SU-DHL-6 (cell line): ENCODE measurements around the gene FBXL15.

Experiments used
- H2AFZ ChIP-seq: fragments of 200-600 bp; sonication (generic); 2 replicates; pipeline ENCODE4 v1.6.1; 2014; ENCODE audit warnings: low read depth, mild to moderate bottlenecking, moderate library complexity, mixed read lengths, antibody characterized with exemption, low read length; ENCODE audit not compliant: severe bottlenecking
- H3F3A ChIP-seq: fragments of 200-600 bp; shearing (Covaris generic); 2 replicates; pipeline ENCODE4 v1.6.0; 2016; ENCODE audit warnings: antibody characterized with exemption, mild to moderate bottlenecking; ENCODE audit not compliant: insufficient read depth
- H3K27ac ChIP-seq: fragments of 200-600 bp; sonication (generic); 2 replicates; pipeline ENCODE4 v1.5.1; 2016; ENCODE audit warnings: low read depth, mild to moderate bottlenecking, low read length, moderate library complexity, mixed read lengths
- H3K27me3 ChIP-seq: fragments of 200-600 bp; sonication (generic), shearing (Covaris generic); 2 replicates; pipeline ENCODE4 v1.6.0; 2014; ENCODE audit warnings: mild to moderate bottlenecking, low read length
- H3K36me3 ChIP-seq: fragments of 200-600 bp; sonication (generic); 2 replicates; pipeline ENCODE4 v1.6.1; 2014; ENCODE audit warnings: mild to moderate bottlenecking, low read length, mixed read lengths
- H3K4me2 ChIP-seq: fragments of 300-600, 200-600 bp; shearing (Covaris generic), sonication (generic); 2 replicates; pipeline ENCODE4 v1.6.0; 2014; ENCODE audit warnings: low read length, low read depth, mild to moderate bottlenecking; ENCODE audit not compliant: poor library complexity, severe bottlenecking
- H3K4me3 ChIP-seq: fragments of 200-600 bp; sonication (generic); 2 replicates; pipeline ENCODE4 v1.5.1; 2014; ENCODE audit warnings: antibody characterized with exemption, low read length, mild to moderate bottlenecking, mixed read lengths; ENCODE audit not compliant: insufficient read depth, poor library complexity, severe bottlenecking
- H3K79me2 ChIP-seq: fragments of 200-600 bp; sonication (generic); 2 replicates; pipeline ENCODE4 v1.6.1; 2014; ENCODE audit warnings: mild to moderate bottlenecking, low read length, moderate library complexity; ENCODE audit not compliant: insufficient read depth
- H3K9ac ChIP-seq: fragments of 200-600 bp; sonication (generic); 2 replicates; pipeline ENCODE4 v1.7.0; 2014; ENCODE audit warnings: mild to moderate bottlenecking, low read length
- H3K9me2 ChIP-seq: fragments of 200-600 bp; sonication (generic); replicated peaks from 2 replicates; pipeline ENCODE4 v1.6.1; 2014; ENCODE audit warnings: low read length; ENCODE audit not compliant: insufficient read depth
- H3K9me3 ChIP-seq: fragments of 200-600 bp; sonication (generic); 2 replicates; pipeline ENCODE4 v1.6.1; 2014; ENCODE audit warnings: low read length, mixed read lengths; ENCODE audit not compliant: insufficient read depth
- H4K20me1 ChIP-seq: fragments of 200-600 bp; sonication (generic); 2 replicates; pipeline ENCODE4 v1.6.1; 2014; ENCODE audit warnings: low read depth, mild to moderate bottlenecking, antibody characterized with exemption, low read length, moderate library complexity, mixed read lengths
- EZH2phosphoT487 ChIP-seq: fragments of 200-600 bp; sonication (generic), shearing (Covaris generic); conservative IDR thresholded peaks from 2 replicates; pipeline ENCODE4 v1.6.1; 2018; ENCODE audit warnings: mild to moderate bottlenecking, antibody characterized with exemption, low read length, moderate library complexity, mixed read lengths
- TF ChIP-seq, protein P1 (sequence below): fragments of 200-600 bp; sonication (generic); IDR thresholded peaks from one replicate; pipeline ENCODE4 v1.5.1; 2017; ENCODE audit warnings: antibody characterized with exemption, mild to moderate bottlenecking, low read length, moderate library complexity; ENCODE audit not compliant: insufficient read depth, poor library complexity, severe bottlenecking

The FBXL15 gene

DNA sequence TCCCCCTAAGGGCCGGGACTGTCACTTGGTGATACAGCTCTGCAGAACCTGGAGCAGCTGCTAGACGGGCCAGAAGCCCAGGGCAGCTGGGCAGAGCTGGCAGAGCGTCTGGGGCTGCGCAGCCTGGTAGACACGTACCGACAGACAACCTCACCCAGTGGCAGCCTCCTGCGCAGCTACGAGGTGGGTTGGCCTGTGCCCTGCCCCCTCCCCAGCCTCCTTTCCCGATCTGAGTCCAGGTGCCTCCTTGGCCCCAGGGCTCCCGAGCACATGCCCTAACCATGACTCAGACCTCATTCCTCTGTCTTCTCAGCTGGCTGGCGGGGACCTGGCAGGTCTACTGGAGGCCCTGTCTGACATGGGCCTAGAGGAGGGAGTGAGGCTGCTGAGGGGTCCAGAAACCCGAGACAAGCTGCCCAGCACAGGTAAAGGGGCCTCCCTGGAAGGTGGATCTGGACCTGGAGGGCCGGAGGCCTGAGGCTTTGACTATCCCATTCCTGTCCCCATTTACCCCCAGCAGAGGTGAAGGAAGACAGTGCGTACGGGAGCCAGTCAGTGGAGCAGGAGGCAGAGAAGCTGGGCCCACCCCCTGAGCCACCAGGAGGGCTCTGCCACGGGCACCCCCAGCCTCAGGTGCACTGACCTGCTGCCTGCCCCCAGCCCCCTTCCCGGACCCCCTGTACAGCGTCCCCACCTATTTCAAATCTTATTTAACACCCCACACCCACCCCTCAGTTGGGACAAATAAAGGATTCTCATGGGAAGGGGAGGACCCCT, 18.7 kb upstream of the FBXL15 start:
- Histone ChIP-seq H3K9me3 (no peaks in the 10 kb centered on the region), H2AFZ (no peak overlapping the region), H3K27ac (no peak overlapping the region), H3K79me2 (no peaks in the 10 kb centered on the region), H4K20me1 (no peaks in the 10 kb centered on the region), H3K9me2 (no peaks in the 10 kb centered on the region), H3K4me3 (no peak overlapping the region), H3K27me3 (no peaks in the 10 kb centered on the region), H3K9ac (no peak overlapping the region), H3K4me2 (no peak overlapping the region), H3K36me3 (no peaks in the 10 kb centered on the region), H3F3A (no peaks in the 10 kb centered on the region)
- TF ChIP-seq EZH2phosphoT487: no peak
- TF ChIP-seq, protein P1, sequence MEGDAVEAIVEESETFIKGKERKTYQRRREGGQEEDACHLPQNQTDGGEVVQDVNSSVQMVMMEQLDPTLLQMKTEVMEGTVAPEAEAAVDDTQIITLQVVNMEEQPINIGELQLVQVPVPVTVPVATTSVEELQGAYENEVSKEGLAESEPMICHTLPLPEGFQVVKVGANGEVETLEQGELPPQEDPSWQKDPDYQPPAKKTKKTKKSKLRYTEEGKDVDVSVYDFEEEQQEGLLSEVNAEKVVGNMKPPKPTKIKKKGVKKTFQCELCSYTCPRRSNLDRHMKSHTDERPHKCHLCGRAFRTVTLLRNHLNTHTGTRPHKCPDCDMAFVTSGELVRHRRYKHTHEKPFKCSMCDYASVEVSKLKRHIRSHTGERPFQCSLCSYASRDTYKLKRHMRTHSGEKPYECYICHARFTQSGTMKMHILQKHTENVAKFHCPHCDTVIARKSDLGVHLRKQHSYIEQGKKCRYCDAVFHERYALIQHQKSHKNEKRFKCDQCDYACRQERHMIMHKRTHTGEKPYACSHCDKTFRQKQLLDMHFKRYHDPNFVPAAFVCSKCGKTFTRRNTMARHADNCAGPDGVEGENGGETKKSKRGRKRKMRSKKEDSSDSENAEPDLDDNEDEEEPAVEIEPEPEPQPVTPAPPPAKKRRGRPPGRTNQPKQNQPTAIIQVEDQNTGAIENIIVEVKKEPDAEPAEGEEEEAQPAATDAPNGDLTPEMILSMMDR: no peak

DNA sequence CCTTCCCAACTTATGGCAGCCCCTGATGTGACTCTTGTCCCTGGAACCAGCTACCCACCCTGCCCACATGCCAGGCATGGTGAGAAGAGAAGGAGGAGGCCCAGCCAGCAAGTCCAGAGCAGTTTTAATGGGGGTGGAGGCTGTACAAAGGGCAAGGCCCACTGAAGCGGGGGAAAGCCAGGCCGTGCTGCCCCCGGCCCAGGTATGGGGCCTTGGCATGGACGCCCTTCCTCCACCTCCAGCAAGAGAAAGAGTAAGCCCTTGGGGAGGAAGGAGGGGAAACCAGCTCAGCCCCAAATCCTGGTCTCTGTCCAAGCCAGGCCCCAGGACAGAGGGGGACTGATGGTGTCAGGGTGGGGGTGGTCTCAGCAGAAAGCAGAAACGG, 18.1 kb upstream of the FBXL15 start:
- Histone ChIP-seq H3K9me3 (no peaks in the 10 kb centered on the region), H3F3A (no peaks in the 10 kb centered on the region), H3K27ac (no peak overlapping the region), H3K9me2 (no peaks in the 10 kb centered on the region), H3K4me2 (no peak overlapping the region), H2AFZ (no peak overlapping the region), H3K79me2 (no peaks in the 10 kb centered on the region), H3K4me3 (no peak overlapping the region), H3K27me3 (no peaks in the 10 kb centered on the region), H3K9ac (no peak overlapping the region), H4K20me1 (no peaks in the 10 kb centered on the region), H3K36me3 (no peaks in the 10 kb centered on the region)
- TF ChIP-seq, protein P1: no peak
- TF ChIP-seq EZH2phosphoT487: no peak

DNA sequence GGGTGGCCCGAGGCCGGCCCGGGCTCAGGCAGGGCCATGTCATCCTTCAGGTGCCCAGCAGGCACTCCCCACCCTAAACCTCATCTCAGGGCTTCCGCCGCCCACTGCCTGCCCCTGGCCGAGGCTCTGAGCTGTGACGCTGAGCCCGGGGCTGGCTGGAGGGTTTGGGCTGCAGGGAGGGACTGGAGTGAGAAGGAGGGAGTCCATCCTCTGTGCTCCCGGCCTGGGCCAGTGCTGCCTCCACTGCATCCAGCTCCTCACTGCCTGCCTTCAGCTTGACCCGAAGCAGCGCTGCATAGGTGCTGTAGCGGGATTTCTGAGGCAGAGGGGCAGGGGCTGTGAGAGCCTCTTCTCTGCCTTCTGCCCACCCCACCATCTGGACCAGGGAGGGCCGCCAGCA, 17.5 kb upstream of the FBXL15 start:
- no peaks in the 10 kb centered on the region for H3K27me3 ChIP-seq
- no peak overlapping the region for H3K27ac ChIP-seq
- no peaks in the 10 kb centered on the region for H3K9me3 ChIP-seq
- H3K79me2 ChIP-seq: no peaks in the 10 kb centered on the region
- H3K4me3 ChIP-seq: no peak overlapping the region
- H3K4me2 ChIP-seq: no peak overlapping the region
- H3K9ac ChIP-seq: no peak overlapping the region
- no peaks in the 10 kb centered on the region for H4K20me1 ChIP-seq
- no peak overlapping the region for H2AFZ ChIP-seq
- H3K9me2 ChIP-seq: no peaks in the 10 kb centered on the region
- no peaks in the 10 kb centered on the region for H3K36me3 ChIP-seq
- TF ChIP-seq, protein P1: no peak
- no peak for TF ChIP-seq EZH2phosphoT487
- no peaks in the 10 kb centered on the region for H3F3A ChIP-seq
